ENCODE data around the gene DUSP23. TPM values are rescaled to one million over a fixed set of nuclear protein-coding genes. Genes with fewer than 3 reads are reported as not detected.

Gene DUSP23
- total and polyA plus RNA-seq, 2 experiments from 2014 or later, result 56.3 to 97.6 TPM

GRCh38 chr1:159804924-159805323 is 24.2 kb downstream of the DUSP23 start (continued):
- TF ChIP-seq, protein P1, sequence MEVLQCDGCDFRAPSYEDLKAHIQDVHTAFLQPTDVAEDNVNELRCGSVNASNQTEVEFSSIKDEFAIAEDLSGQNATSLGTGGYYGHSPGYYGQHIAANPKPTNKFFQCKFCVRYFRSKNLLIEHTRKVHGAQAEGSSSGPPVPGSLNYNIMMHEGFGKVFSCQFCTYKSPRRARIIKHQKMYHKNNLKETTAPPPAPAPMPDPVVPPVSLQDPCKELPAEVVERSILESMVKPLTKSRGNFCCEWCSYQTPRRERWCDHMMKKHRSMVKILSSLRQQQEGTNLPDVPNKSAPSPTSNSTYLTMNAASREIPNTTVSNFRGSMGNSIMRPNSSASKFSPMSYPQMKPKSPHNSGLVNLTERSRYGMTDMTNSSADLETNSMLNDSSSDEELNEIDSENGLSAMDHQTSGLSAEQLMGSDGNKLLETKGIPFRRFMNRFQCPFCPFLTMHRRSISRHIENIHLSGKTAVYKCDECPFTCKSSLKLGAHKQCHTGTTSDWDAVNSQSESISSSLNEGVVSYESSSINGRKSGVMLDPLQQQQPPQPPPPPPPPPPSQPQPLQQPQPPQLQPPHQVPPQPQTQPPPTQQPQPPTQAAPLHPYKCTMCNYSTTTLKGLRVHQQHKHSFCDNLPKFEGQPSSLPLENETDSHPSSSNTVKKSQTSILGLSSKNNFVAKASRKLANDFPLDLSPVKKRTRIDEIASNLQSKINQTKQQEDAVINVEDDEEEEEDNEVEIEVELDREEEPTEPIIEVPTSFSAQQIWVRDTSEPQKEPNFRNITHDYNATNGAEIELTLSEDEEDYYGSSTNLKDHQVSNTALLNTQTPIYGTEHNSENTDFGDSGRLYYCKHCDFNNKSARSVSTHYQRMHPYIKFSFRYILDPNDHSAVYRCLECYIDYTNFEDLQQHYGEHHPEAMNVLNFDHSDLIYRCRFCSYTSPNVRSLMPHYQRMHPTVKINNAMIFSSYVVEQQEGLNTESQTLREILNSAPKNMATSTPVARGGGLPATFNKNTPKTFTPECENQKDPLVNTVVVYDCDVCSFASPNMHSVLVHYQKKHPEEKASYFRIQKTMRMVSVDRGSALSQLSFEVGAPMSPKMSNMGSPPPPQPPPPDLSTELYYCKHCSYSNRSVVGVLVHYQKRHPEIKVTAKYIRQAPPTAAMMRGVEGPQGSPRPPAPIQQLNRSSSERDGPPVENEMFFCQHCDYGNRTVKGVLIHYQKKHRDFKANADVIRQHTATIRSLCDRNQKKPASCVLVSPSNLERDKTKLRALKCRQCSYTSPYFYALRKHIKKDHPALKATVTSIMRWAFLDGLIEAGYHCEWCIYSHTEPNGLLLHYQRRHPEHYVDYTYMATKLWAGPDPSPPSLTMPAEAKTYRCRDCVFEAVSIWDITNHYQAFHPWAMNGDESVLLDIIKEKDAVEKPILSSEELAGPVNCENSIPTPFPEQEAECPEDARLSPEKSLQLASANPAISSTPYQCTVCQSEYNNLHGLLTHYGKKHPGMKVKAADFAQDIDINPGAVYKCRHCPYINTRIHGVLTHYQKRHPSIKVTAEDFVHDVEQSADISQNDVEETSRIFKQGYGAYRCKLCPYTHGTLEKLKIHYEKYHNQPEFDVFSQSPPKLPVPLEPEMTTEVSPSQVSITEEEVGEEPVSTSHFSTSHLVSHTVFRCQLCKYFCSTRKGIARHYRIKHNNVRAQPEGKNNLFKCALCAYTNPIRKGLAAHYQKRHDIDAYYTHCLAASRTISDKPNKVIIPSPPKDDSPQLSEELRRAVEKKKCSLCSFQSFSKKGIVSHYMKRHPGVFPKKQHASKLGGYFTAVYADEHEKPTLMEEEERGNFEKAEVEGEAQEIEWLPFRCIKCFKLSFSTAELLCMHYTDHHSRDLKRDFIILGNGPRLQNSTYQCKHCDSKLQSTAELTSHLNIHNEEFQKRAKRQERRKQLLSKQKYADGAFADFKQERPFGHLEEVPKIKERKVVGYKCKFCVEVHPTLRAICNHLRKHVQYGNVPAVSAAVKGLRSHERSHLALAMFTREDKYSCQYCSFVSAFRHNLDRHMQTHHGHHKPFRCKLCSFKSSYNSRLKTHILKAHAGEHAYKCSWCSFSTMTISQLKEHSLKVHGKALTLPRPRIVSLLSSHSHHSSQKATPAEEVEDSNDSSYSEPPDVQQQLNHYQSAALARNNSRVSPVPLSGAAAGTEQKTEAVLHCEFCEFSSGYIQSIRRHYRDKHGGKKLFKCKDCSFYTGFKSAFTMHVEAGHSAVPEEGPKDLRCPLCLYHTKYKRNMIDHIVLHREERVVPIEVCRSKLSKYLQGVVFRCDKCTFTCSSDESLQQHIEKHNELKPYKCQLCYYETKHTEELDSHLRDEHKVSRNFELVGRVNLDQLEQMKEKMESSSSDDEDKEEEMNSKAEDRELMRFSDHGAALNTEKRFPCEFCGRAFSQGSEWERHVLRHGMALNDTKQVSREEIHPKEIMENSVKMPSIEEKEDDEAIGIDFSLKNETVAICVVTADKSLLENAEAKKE (CRISPR knock-in tag; IDR thresholded peaks at IDR 0.05), result no peak
- TF ChIP-seq JUNB (IDR thresholded peaks at IDR 0.05; ENCODE audit: unreplicated experiment) (no peak), NANOG (IDR thresholded peaks at IDR 0.05; ENCODE audit: borderline replicate concordance) (no peak), EZH2phosphoT487 (IDR thresholded peaks at IDR 0.05; ENCODE audit: unreplicated experiment) (no peak), CTCF (conservative IDR thresholded peaks at IDR 0.05; ENCODE audit: low read depth in 2 of 2) (no peak), STAT1 (IDR thresholded peaks at IDR 0.05; ENCODE audit: unreplicated experiment) (no peak)

- H3K27ac Mint-ChIP-seq, result no peak overlapping the region
- peaks cover 7% of the 10 kb centered on the region; the same call in 1 of the 2 replicates for H3K9me2 ChIP-seq (ENCODE audit: insufficient read depth)
- H3K4me3 ChIP-seq, result no peak overlapping the region
- H3K4me3 Mint-ChIP-seq, result no peak overlapping the region
- no peaks in the 10 kb centered on the region; the same call in 1 of the 2 replicates for H3K4me1 ChIP-seq (ENCODE audit: insufficient read depth)
- no peaks in the 10 kb centered on the region for H3K79me2 ChIP-seq (replicated peaks; ENCODE audit: insufficient read depth)
- no peak for DNase-seq (ENCODE audit: low spot score)
- H3K36me3 ChIP-seq (ENCODE audit: insufficient read depth), result no peaks in the 10 kb centered on the region
- no peaks in the 10 kb centered on the region for H3F3A ChIP-seq (replicated peaks; ENCODE audit: low read depth)
- no peak overlapping the region for H2AFZ ChIP-seq
- H3K4me1 Mint-ChIP-seq, result peaks cover 4% of the 10 kb centered on the region; the same call in 2 of the 3 replicates
- H3K27me3 Mint-ChIP-seq (ENCODE audit: insufficient read depth, low read depth, poor library complexity), result peaks cover 1% of the 10 kb centered on the region
- no peak overlapping the region for H3K4me2 ChIP-seq
- H3K36me3 Mint-ChIP-seq (ENCODE audit: low read depth), result no peaks in the 10 kb centered on the region
- no peak for ATAC-seq
- H3K27ac ChIP-seq (ENCODE audit: low read depth), result no peak overlapping the region
- no peaks in the 10 kb centered on the region for H3K27me3 ChIP-seq (ENCODE audit: insufficient read depth)
- H4K20me1 ChIP-seq (replicated peaks; ENCODE audit: insufficient read depth), result no peaks in the 10 kb centered on the region
- no peaks in the 10 kb centered on the region; the same call in 2 of the 3 replicates for H3K9me3 Mint-ChIP-seq
- TF ChIP-seq NANOG (IDR thresholded peaks at IDR 0.05; ENCODE audit: borderline replicate concordance) (no peak), EZH2phosphoT487 (IDR thresholded peaks at IDR 0.05; ENCODE audit: unreplicated experiment) (no peak), STAT1 (IDR thresholded peaks at IDR 0.05; ENCODE audit: unreplicated experiment) (no peak), EZH2 (IDR thresholded peaks at IDR 0.05; ENCODE audit: low read depth, unreplicated experiment) (no peak), CREB1 (CRISPR knock-in tag; IDR thresholded peaks at IDR 0.05; ENCODE audit: low read depth) (no peak), REST (IDR thresholded peaks at IDR 0.05; ENCODE audit: unreplicated experiment) (no peak), ZNF114 (CRISPR knock-in tag; IDR thresholded peaks at IDR 0.05) (no peak), POLR2AphosphoS5 (IDR thresholded peaks at IDR 0.05; ENCODE audit: low read depth) (no peak), ZNF331 (CRISPR knock-in tag; IDR thresholded peaks at IDR 0.05; ENCODE audit: low read depth) (no peak), JUNB (IDR thresholded peaks at IDR 0.05; ENCODE audit: unreplicated experiment) (no peak)
- TF ChIP-seq, protein P2, sequence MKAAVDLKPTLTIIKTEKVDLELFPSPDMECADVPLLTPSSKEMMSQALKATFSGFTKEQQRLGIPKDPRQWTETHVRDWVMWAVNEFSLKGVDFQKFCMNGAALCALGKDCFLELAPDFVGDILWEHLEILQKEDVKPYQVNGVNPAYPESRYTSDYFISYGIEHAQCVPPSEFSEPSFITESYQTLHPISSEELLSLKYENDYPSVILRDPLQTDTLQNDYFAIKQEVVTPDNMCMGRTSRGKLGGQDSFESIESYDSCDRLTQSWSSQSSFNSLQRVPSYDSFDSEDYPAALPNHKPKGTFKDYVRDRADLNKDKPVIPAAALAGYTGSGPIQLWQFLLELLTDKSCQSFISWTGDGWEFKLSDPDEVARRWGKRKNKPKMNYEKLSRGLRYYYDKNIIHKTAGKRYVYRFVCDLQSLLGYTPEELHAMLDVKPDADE (IDR thresholded peaks at IDR 0.05), result no peak
Measured at GRCh38 chr1:159815926-159816325, 35.2 kb downstream of the DUSP23 start.
